Panc1 (cell line): ENCODE data around the gene OR1K1. TPM values are rescaled to one million over a fixed set of nuclear protein-coding genes. Genes with fewer than 3 reads are reported as not detected.

ENCODE experiments used
- ATAC-seq: fragments of 200-7000 bp; cut with Tn5 transposase; 2 replicates; pipeline ENCODE4 v1.9.1; 2020; ENCODE audit warnings: mild to moderate bottlenecking, moderate library complexity
- BruUV-seq: library from RNA; stranded (reverse); fragments of 400-500 nt; replicated peaks from 2 replicates; lab custom pipeline; 2021; lab: Mats Ljungman, UMichigan
- CTCF ChIA-PET: fragments of 300-600 bp; sonication (Branson Sonifier 250); formaldehyde crosslinking; loops from one replicate; lab custom pipeline; 2022; ENCODE audit warnings: antibody characterized with exemption; lab: Charles Lee
- POLR2A ChIA-PET: fragments of 300-600 bp; sonication (Branson Sonifier 250); formaldehyde crosslinking; loops from one replicate; lab custom pipeline; 2022; ENCODE audit warnings: antibody characterized with exemption; lab: Charles Lee
- DNase-seq: peaks from one replicate; pipeline ENCODE4 v3.0.0-alpha.2; 2010; ENCODE audit warnings: low read depth, low spot score
- H3K27ac ChIP-seq: 2 replicates; pipeline ENCODE4 v1.5.1; 2011; ENCODE audit warnings: mild to moderate bottlenecking, low read length, inconsistent platforms
- H3K27me3 ChIP-seq: fragments of 200-500 bp; sonication (Bioruptor generic); 2 replicates; pipeline ENCODE4 v1.6.0; 2014; ENCODE audit warnings: low read length, inconsistent platforms; ENCODE audit not compliant: control insufficient read depth, insufficient read depth
- H3K36me3 ChIP-seq: fragments of 200-500 bp; sonication (Bioruptor generic); 2 replicates; pipeline ENCODE4 v1.5.1; 2014; ENCODE audit warnings: inconsistent platforms, mild to moderate bottlenecking, low read length, moderate library complexity; ENCODE audit not compliant: control insufficient read depth, insufficient read depth
- H3K4me1 ChIP-seq: 2 replicates; pipeline ENCODE4 v1.5.1; 2011; ENCODE audit warnings: inconsistent platforms, mild to moderate bottlenecking, low read length, moderate library complexity; ENCODE audit not compliant: control insufficient read depth, insufficient read depth
- H3K4me3 ChIP-seq, 2 experiments: 2 replicates each; pipeline ENCODE4 v1.5.1; 2011 to 2012; ENCODE audit warnings: low read depth in 2 of 2, low read length in 2 of 2, mild to moderate bottlenecking in 2 of 2, inconsistent platforms in 1 of 2, moderate library complexity in 1 of 2
- H3K9me3 ChIP-seq: fragments of 200-500 bp; sonication (Bioruptor generic); 2 replicates; pipeline ENCODE4 v1.5.1; 2014; ENCODE audit warnings: low read depth, mild to moderate bottlenecking, inconsistent platforms, low read length, moderate library complexity; ENCODE audit not compliant: control insufficient read depth, insufficient read depth
- CTCF ChIP-seq: fragments of 450-650 bp; IDR thresholded peaks from 2 replicates; pipeline ENCODE4 v1.5.1; 2017; ENCODE audit warnings: mild to moderate bottlenecking
- POLR2AphosphoS5 ChIP-seq: IDR thresholded peaks from 2 replicates; pipeline ENCODE4 v1.6.1; 2012; ENCODE audit warnings: mild to moderate bottlenecking, low read depth, low read length, moderate library complexity
- REST ChIP-seq, 2 experiments: IDR thresholded peaks; 2 replicates each; pipeline ENCODE4 v1.6.1; 2011 to 2012; ENCODE audit warnings: low read depth in 2 of 2, control low read depth in 1 of 2, low read length in 1 of 2, mild to moderate bottlenecking in 1 of 2, moderate library complexity in 1 of 2; ENCODE audit not compliant: insufficient read depth in 1 of 2
- SIN3A ChIP-seq: IDR thresholded peaks from 2 replicates; pipeline ENCODE4 v1.6.1; 2012; ENCODE audit warnings: low read depth, mild to moderate bottlenecking, low read length, moderate library complexity, borderline replicate concordance; ENCODE audit not compliant: insufficient read depth
- TCF7L2 ChIP-seq: IDR thresholded peaks from 2 replicates; pipeline ENCODE4 v1.6.1; 2011; ENCODE audit warnings: mild to moderate bottlenecking, low read depth, low read length, inconsistent platforms
- in situ Hi-C: cut with HindIII; loops from 2 replicates; pipeline ENCODE4 v1.10.0; 2016; ENCODE audit warnings: low sequenced_read_pairs, low pct_unique_long_range_greater_than_20kb
- intact Hi-C: fragments of 100-400 bp; cut with micrococcal nuclease; formaldehyde crosslinking; loops from one replicate; pipeline ENCODE4 v1.10.0; 2022; ENCODE audit not compliant: unreplicated experiment
- total RNA-seq: library from RNA; stranded (reverse); gene quantifications from one replicate; pipeline ENCODE4 v1.2.1, GENCODE V29; 2021; ENCODE audit not compliant: unreplicated experiment

Gene OR1K1
- total RNA-seq, 1 experiment from 2014 or later, result not detected

GRCh38 chr9:122797316-122798063, 2.4 kb upstream of the OR1K1 start:
- Histone ChIP-seq H3K4me1 (no peaks in the 10 kb centered on the region), H3K27ac (no peak overlapping the region), H3K9me3 (no peaks in the 10 kb centered on the region), H3K36me3 (no peaks in the 10 kb centered on the region), H3K27me3 (no peaks in the 10 kb centered on the region), H3K4me3 (no peak overlapping the region)
- ATAC-seq (no peak; the same call in 1 of the 2 replicates), DNase-seq (no peak)
- BruUV-seq, result no TSS peak
- intact Hi-C loops, result no loop called here
- in situ Hi-C loops, result no loop called here
- TF ChIP-seq POLR2AphosphoS5 (no peak), SIN3A (no peak), REST (IDR thresholded peaks at IDR 0.05; ENCODE audit: insufficient read depth in 1 of 2, low read depth in 2 of 2, low read length in 1 of 2) (no peak), TCF7L2 (no peak), CTCF (no peak)
- ChIA-PET POLR2A (no interaction called here), CTCF (no interaction called here)

GRCh38 chr9:122806661-122807060, 6.7 kb downstream of the OR1K1 start:
- no TSS peak for BruUV-seq
- TF ChIP-seq TCF7L2 (no peak), CTCF (no peak), REST (IDR thresholded peaks at IDR 0.05; ENCODE audit: insufficient read depth in 1 of 2, low read depth in 2 of 2, low read length in 1 of 2) (no peak), SIN3A (no peak), POLR2AphosphoS5 (no peak)
- ChIA-PET POLR2A (no interaction called here), CTCF (no interaction called here)
- ATAC-seq, result no peak
- Histone ChIP-seq H3K9me3 (no peaks in the 10 kb centered on the region), H3K4me3 (no peak overlapping the region), H3K27ac (no peak overlapping the region), H3K27me3 (no peaks in the 10 kb centered on the region), H3K36me3 (no peaks in the 10 kb centered on the region), H3K4me1 (no peaks in the 10 kb centered on the region)
- in situ Hi-C loops (no loop called here), intact Hi-C loops (no loop called here)
- DNase-seq, result no peak
